Effector memory CD4-positive, alpha-beta T cell (primary cell): Measurements from ENCODE around the gene CLHC1.
"Not testable (repeated sequence)": the region's sequence is repeated elsewhere in the genome, so short reads cannot be mapped to it uniquely, and the experiment has no call there.

Experiments
- DNase-seq, 3 donors: peaks; one replicate each; pipeline ENCODE4 v3.0.0-alpha.2; 2020
- H3K27ac ChIP-seq: 2 replicates; pipeline ENCODE4 v1.7.0; 2013; ENCODE audit warnings: mild to moderate bottlenecking, low read length, moderate library complexity; ENCODE audit not compliant: insufficient read depth, poor library complexity, severe bottlenecking
- H3K27me3 ChIP-seq: replicated peaks from 2 replicates; pipeline ENCODE4 v1.7.0; 2013; ENCODE audit warnings: mild to moderate bottlenecking, low read length; ENCODE audit not compliant: insufficient read depth, control insufficient read depth, poor library complexity, severe bottlenecking
- H3K36me3 ChIP-seq: 2 replicates; pipeline ENCODE4 v1.7.0; 2013; ENCODE audit warnings: mild to moderate bottlenecking, low read length, moderate library complexity; ENCODE audit not compliant: control insufficient read depth, insufficient read depth
- H3K4me1 ChIP-seq: 2 replicates; pipeline ENCODE4 v1.7.0; 2013; ENCODE audit warnings: low read length, mild to moderate bottlenecking; ENCODE audit not compliant: control insufficient read depth, insufficient read depth, poor library complexity, severe bottlenecking
- H3K4me3 ChIP-seq: 2 replicates; pipeline ENCODE4 v1.7.0; 2013; ENCODE audit warnings: low read length, low read depth, mild to moderate bottlenecking; ENCODE audit not compliant: insufficient read depth, poor library complexity, severe bottlenecking
- H3K9me3 ChIP-seq: 2 replicates; pipeline ENCODE4 v1.7.0; 2013; ENCODE audit warnings: mild to moderate bottlenecking, low read length, moderate library complexity; ENCODE audit not compliant: control insufficient read depth

CLHC1 gene

GRCh38 chr2:55144922-55145820 lies 86.9 kb downstream of the CLHC1 start:
- Histone ChIP-seq H3K4me1 (no peaks in the 10 kb centered on the region), H3K27me3 (no peaks in the 10 kb centered on the region), H3K9me3 (no peaks in the 10 kb centered on the region), H3K4me3 (no peak overlapping the region), H3K36me3 (no peaks in the 10 kb centered on the region), H3K27ac (no peak overlapping the region)
- DNase-seq, result no peak

- not testable (repeated sequence) for H3K27ac ChIP-seq, DNase-seq, H3K27me3 ChIP-seq, H3K9me3 ChIP-seq, H3K36me3 ChIP-seq, H3K4me1 ChIP-seq, H3K4me3 ChIP-seq
Measured at GRCh38 chr2:55143706-55144105, 88.4 kb downstream of the CLHC1 start.

DNA sequence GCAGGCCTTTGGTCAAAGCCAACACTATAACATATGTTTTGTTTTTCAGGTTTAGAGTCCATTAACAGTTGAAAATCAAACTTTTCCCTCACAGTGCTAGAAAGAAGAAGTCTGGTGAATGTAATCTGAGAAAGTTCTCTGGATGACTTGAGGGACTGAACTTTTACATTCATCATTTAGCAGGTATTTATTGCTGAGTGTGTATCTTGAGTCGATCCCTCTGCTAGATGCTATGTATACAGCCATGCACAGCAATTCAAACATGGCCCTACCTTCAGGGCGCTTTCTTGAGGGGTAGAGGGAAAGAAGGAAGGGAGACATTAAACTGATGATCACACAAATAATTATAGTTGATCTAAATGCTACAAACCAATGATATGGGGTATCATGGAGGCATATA lies 89.6 kb downstream of the CLHC1 start:
- Histone ChIP-seq H3K4me3 (no peak overlapping the region), H3K4me1 (no peaks in the 10 kb centered on the region), H3K27ac (no peak overlapping the region), H3K27me3 (no peaks in the 10 kb centered on the region), H3K9me3 (no peaks in the 10 kb centered on the region), H3K36me3 (no peaks in the 10 kb centered on the region)
- DNase-seq, result no peak

DNA sequence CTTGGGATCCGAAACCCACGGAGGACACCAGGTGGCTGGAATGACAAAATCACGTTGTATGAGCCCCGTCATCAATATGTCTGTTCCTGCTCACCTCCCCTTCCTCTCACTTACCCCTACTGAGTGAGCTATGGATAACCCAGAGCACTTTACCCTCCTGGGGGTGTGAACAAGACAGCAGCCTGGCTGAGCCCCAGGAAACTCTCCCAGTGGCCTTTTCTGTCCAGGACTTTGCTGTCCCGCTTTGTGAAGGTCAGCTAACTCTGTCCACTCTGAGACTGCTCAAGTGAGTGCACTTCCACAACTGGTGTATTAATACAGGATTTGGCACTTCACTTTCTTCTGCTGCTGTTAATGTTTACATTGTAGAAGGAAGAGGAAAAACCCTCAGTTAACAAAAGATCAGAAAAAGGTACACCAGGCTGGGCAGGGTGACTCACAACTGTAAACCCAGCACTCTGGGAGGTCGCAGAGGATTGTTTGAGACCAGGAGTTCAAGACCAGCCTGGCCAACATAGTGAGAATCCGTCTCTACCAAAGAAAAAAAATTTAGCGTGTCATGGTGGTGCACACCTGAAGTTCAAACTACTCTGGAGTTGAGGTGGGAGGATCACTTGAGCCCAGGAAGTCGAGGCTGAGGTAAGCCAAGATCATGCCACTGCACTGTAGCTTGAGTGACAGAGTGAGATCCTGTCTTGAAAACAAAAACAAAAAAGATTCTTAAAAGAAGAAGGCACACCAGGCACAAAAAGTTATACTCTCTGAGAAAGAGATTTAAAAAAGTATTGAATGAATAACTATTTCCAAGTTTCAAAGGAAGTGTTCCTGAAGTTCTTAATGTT lies 90.3 kb downstream of the CLHC1 start:
- no peaks in the 10 kb centered on the region for H3K4me1 ChIP-seq
- H3K9me3 ChIP-seq, result no peaks in the 10 kb centered on the region
- H3K27ac ChIP-seq, result no peak overlapping the region
- H3K4me3 ChIP-seq, result no peak overlapping the region
- DNase-seq, result no peak
- H3K27me3 ChIP-seq, result no peaks in the 10 kb centered on the region
- no peaks in the 10 kb centered on the region for H3K36me3 ChIP-seq

GRCh38 chr2:55140316-55141219 lies 91.5 kb downstream of the CLHC1 start:
- H3K9me3 ChIP-seq, result no peaks in the 10 kb centered on the region
- no peaks in the 10 kb centered on the region for H3K27me3 ChIP-seq
- H3K4me3 ChIP-seq, result no peak overlapping the region
- H3K27ac ChIP-seq, result no peak overlapping the region
- H3K36me3 ChIP-seq, result no peaks in the 10 kb centered on the region
- H3K4me1 ChIP-seq, result no peaks in the 10 kb centered on the region
- no peak for DNase-seq

GRCh38 chr2:55139305-55139704 lies 92.8 kb downstream of the CLHC1 start:
- Histone ChIP-seq H3K27ac (no peak overlapping the region), H3K4me3 (no peak overlapping the region), H3K9me3 (no peaks in the 10 kb centered on the region), H3K27me3 (no peaks in the 10 kb centered on the region), H3K36me3 (no peaks in the 10 kb centered on the region), H3K4me1 (peaks cover 5% of the 10 kb centered on the region)
- no peak for DNase-seq

DNA sequence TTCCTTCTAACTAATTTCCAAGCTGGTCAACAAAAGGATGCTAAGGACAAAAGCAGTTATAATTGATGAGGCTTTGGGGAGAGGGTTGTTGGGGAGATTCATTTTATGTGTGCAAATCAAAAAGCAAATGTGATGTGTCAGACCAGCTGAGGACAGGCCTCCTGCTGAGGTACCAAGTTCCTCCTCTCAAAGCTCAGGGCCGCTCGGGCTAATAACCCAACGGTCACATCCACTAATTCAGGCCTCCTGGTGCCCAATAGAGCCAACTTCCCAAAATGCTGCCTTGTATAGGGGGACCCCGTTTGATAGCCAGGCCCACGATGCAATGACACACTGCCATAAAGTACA lies 93.2 kb downstream of the CLHC1 start:
- no peak for DNase-seq
- Histone ChIP-seq H3K36me3 (no peaks in the 10 kb centered on the region), H3K27ac (no peak overlapping the region), H3K4me3 (no peak overlapping the region), H3K4me1 (peaks cover 8% of the 10 kb centered on the region), H3K27me3 (no peaks in the 10 kb centered on the region), H3K9me3 (no peaks in the 10 kb centered on the region)

- H3K27ac ChIP-seq, result no peak overlapping the region
- H3K4me1 ChIP-seq, result peaks cover 12% of the 10 kb centered on the region
- no peaks in the 10 kb centered on the region for H3K27me3 ChIP-seq
- no peaks in the 10 kb centered on the region for H3K9me3 ChIP-seq
- DNase-seq, result no peak
- no peaks in the 10 kb centered on the region for H3K36me3 ChIP-seq
- no peak overlapping the region for H3K4me3 ChIP-seq
Measured at GRCh38 chr2:55138014-55138881, 93.8 kb downstream of the CLHC1 start.
